Heart right ventricle (tissue), 16 donors: ENCODE measurements around the gene ETS1. TPM values are rescaled to one million over a fixed set of nuclear protein-coding genes. Genes with fewer than 3 reads are reported as not detected.

Experiments used
- ATAC-seq, 8 donors: fragments of 200-7000 bp; cut with Tn5 transposase; one replicate each; pipeline ENCODE4 v1.9.1; 2020; ENCODE audit warnings: mild to moderate bottlenecking in 8 of 8, moderate library complexity in 8 of 8, moderate number of reproducible peaks in 1 of 8
- DNase-seq, 2 donors: peaks; one replicate each; pipeline ENCODE4 v3.0.0-alpha.2; 2020
- H3K27ac ChIP-seq, 10 donors: fragments of 200-600 bp; sonication (generic) in 2 of 10; one replicate each; pipeline versions ENCODE4 v1.5.0 to v1.8.0; 2020 to 2022; ENCODE audit warnings: mild to moderate bottlenecking in 3 of 10
- H3K27me3 ChIP-seq, 7 donors: fragments of 200-600 bp; one replicate each; pipeline ENCODE4 v1.8.0; 2021 to 2022; ENCODE audit warnings: mild to moderate bottlenecking in 2 of 7
- H3K36me3 ChIP-seq, 9 donors: fragments of 200-600 bp; sonication (generic) in 1 of 9; one replicate each; pipeline versions ENCODE4 v1.5.0 to v1.8.0; 2020 to 2022; ENCODE audit warnings: mild to moderate bottlenecking in 2 of 9
- H3K4me1 ChIP-seq, 9 donors: fragments of 200-600 bp; sonication (generic) in 1 of 9; one replicate each; pipeline versions ENCODE4 v1.5.0 to v1.8.0; 2020 to 2022; ENCODE audit warnings: mild to moderate bottlenecking in 4 of 9
- H3K4me3 ChIP-seq, 10 donors: fragments of 200-600 bp; sonication (generic) in 2 of 10; one replicate each; pipeline versions ENCODE4 v1.5.0 to v1.8.0; 2020 to 2022; ENCODE audit warnings: mild to moderate bottlenecking in 7 of 10, moderate library complexity in 2 of 10
- H3K9me3 ChIP-seq, 11 donors: fragments of 200-600 bp in 10 of 11; sonication (generic) in 2 of 11; one replicate each; pipeline versions ENCODE4 v1.5.0 to v1.8.0; 2013 to 2022; ENCODE audit warnings: mild to moderate bottlenecking in 2 of 11, control low read depth in 1 of 11, moderate library complexity in 1 of 11
- CTCF ChIP-seq, 9 donors: fragments of 200-600 bp; sonication (generic) in 2 of 9; IDR thresholded peaks; one replicate each; pipeline versions ENCODE4 v1.5.0 to v1.8.0; 2021 to 2022; ENCODE audit warnings: antibody characterized with exemption in 9 of 9, mild to moderate bottlenecking in 5 of 9, moderate library complexity in 1 of 9
- WGBS, 2 donors: extraction: QIAGEN DNeasy Blood & Tissue Kit; methylation state at CpG; one replicate each; pipeline ENCODE4 v1.1.7; 2013; ENCODE audit warnings: inconsistent platforms in 1 of 2; 5-methylcytosine and 5-hydroxymethylcytosine counted together
- intact Hi-C, 10 donors: fragments of 100-400 bp; cut with DNase I; formaldehyde crosslinking; loops; one replicate each; pipeline versions ENCODE4 v1.11.1 to v1.14.2; 2022
- polyA plus RNA-seq, 2 donors: library from polyadenylated mRNA; stranded (reverse); fragments of 200-250 nt; gene quantifications; one replicate each; pipeline ENCODE4 v1.2.3, GENCODE V29; 2013
- total RNA-seq, 10 donors: library from RNA; stranded (reverse); fragmentation: NEBNext Ultra II Directional in 3 of 10; extraction: Animal tissue kit (Norgen Biotek cat#: 25700) in 3 of 10; gene quantifications; one replicate each; pipeline versions ENCODE4 v1.2.1 to v1.2.4, GENCODE V29; 2021 to 2023
- donor health status: Arrhythmogenic right ventricular cardiomyopathy.
- donor health status: ischemic (EF 13 %, LVEDD 7.1; RV severe dilation, severe dysfunction).
- donor health status: healthy with polysubstance abuse.
- donor health status: DM: no; HTN: yes; CAD: no.
- donor health status: DM: no; HTN: no; CAD: no.
- donor health status: ischemic (EF 25% LVEDD 6.9; RV normal size, moderate dysfunction).
- donor health status: ischemic (EF 25% LVEDD 5.7; RV mildly dilated, moderate dysfunction).
- donor health status: healthy.
- donor health status: DM: yes; HTN: yes; CAD: no.
- donor health status: Ischemic cardiomyopathy.
- donor health status: ischemic (EF 35%, LVEDD 5.7; RV mildly dilated, moderate dysfunction).
- donor health status: nonischemic (EF 11% LVEDD 7.7; RV severe dilation, severe dysfunction).
- donor health status: DM: yes; HTN: yes; CAD: no.
- donor health status: PGD.
- donor health status: ischemic (EF 29% LVEDD 5.4; RV normal size, mild dysfunction).
- donor health status: nonischemic (EF 23%, LVEDD 6.1; RV moderate dilation, normal function).

Gene ETS1
- total and polyA plus RNA-seq, 12 donors: 21.3 to 93.4 (median 50.7) TPM

DNA sequence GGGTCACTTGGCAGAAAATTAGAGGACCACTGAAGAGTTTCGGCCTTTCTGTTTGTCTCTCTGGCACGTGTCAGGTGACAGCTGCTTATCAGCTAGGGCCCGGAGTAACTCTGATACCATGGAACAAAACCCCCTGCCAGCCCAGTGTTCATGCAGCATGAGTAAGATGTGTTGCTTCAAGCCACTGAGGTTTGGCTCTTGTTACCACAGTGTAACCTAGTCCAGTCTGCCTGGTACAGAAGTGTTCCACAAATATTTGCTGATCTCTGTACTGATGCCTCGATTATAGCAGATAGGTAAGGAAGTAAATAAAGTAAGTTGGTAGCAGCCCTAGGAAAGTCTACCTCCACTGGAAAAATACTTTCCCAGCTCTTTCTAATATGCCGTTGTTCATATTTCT lies 20.5 kb upstream of the ETS1 start:
- no peak for DNase-seq
- H3K27ac ChIP-seq: no peak overlapping the region
- no peak overlapping the region for H3K4me3 ChIP-seq
- no peak for ATAC-seq
- H3K4me1 ChIP-seq: peaks cover 0 to 70% (median 53%) of the 10 kb centered on the region in 9 donors
- no peaks in the 10 kb centered on the region for H3K36me3 ChIP-seq
- no peak for TF ChIP-seq CTCF (IDR thresholded peaks at IDR 0.05)
- H3K27me3 ChIP-seq: no peaks in the 10 kb centered on the region
- intact Hi-C loops: no loop called here
- H3K9me3 ChIP-seq: no peaks in the 10 kb centered on the region
- WGBS, 2 donors: 51 to 62% methylated on average over 5 of the region's 5 CpGs

DNA sequence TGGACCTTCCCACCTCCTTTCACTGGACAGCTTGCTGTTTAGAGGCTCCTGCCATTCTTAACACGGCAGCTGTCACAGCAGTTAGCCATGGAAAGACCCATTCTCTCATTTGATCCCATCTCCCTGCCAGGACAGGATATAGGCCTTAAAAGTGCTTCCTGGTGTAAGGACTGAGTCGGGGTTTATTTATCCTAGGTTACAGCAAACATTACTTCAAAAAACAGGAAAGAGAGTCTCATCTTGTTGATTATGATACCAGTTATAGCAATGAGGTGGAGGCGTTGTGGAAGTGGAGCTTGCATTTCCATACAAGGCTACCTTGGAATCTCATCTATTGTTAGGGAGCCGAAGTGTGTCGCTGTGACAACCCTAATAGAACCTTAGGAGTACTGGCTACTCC lies 17.4 kb upstream of the ETS1 start:
- 66 to 71% methylated on average over 5 of the region's 5 CpGs for WGBS, 2 donors
- DNase-seq (no peak), ATAC-seq (peak in 7 of 8 donors; percentile 51 to 93 (median 77))
- intact Hi-C loops: no loop called here
- no peak overlapping the region for H3K4me3 ChIP-seq
- peaks cover 0 to 41% (median 26%) of the 10 kb centered on the region in 9 donors for H3K4me1 ChIP-seq
- no peaks in the 10 kb centered on the region for H3K9me3 ChIP-seq
- peak overlapping the region in 6 of 10 donors; percentile 24 to 75 (median 58) for H3K27ac ChIP-seq
- peak in 1 of 9 donors; percentile 10 for TF ChIP-seq CTCF (IDR thresholded peaks at IDR 0.05)
- H3K27me3 ChIP-seq: no peaks in the 10 kb centered on the region
- H3K36me3 ChIP-seq: no peaks in the 10 kb centered on the region

DNA sequence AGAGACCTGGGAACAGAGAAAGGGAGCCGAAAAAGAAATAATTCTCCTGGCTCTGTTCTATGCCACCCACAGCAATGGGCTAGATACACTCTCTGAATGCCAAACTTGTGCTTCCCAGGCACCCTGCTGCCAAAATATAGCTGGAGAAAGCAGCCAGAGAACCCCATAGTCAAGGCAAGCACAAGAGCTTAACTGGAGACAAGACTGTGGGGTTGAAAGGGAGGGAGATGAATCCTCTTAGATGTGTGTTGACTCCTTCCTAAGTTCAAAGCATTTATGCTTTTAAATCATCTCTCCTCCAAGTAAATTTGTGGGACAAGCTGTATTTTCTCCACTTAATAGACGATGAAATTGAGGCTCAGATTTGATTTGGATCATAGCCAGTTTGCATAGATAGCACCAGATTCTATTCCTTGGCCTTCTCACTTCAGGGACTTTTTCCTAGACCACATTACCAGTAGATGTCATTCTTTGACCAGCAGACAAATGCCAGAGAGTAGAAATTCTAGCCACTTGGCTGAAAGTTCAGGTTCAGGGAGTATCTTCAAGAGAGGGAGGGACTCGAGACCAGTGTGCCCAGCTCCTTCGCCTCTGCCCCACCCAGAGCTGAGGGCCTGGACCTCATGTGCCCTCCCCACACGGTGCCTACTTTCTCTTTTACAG lies 16.5 kb upstream of the ETS1 start:
- Histone ChIP-seq H3K27ac (peak overlapping the region in 7 of 10 donors; percentile 11 to 75 (median 56)), H3K4me3 (no peak overlapping the region), H3K27me3 (no peaks in the 10 kb centered on the region), H3K9me3 (no peaks in the 10 kb centered on the region), H3K4me1 (peaks cover 0 to 33% (median 18%) of the 10 kb centered on the region in 9 donors), H3K36me3 (no peaks in the 10 kb centered on the region)
- 63 to 69% methylated on average over 5 of the region's 5 CpGs for WGBS, 2 donors
- intact Hi-C loops: no loop called here
- no peak for DNase-seq
- peak in 5 of 9 donors; percentile 6 to 50 (median 31) for TF ChIP-seq CTCF (IDR thresholded peaks at IDR 0.05)
- ATAC-seq: peak in 6 of 8 donors; percentile 35 to 62 (median 42)

DNA sequence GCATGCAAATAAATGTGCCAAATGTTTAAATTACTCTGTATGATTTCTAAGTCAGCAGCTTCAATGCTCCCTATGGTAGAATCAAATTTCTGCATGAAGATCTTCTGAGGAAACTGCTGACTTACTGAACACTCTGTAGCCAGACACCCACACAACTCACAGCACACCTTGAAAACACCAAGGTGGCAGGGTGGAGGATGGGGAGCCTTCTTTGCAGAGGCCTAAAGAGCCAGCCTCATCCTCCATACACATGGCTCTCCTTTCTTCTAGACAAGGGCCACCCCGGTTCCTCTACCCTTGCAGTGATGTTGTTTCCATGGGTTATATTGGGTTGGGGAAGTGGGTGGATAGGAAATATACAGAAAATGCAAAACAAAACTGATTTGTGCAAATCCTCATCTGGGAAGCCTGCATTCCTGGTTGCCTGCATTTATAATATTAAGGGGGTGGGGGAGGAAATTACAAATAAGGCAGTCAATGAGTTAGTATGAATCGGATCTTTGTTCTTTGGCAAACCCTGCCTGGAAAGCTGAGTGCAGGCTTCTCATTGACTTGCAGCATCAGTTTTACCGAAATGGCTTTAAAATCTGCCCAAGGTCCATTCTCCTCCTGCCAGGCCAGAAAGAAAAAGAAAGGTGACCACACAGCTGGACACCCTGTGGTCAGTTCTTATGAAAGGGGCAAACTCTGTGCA lies 15.8 kb upstream of the ETS1 start:
- intact Hi-C loops: no loop called here
- no peaks in the 10 kb centered on the region for H3K36me3 ChIP-seq
- H3K4me3 ChIP-seq: no peak overlapping the region
- peaks cover 0 to 27% (median 13%) of the 10 kb centered on the region in 9 donors for H3K4me1 ChIP-seq
- peak overlapping the region in 4 of 10 donors; percentile 2 to 75 (median 62) for H3K27ac ChIP-seq
- H3K27me3 ChIP-seq: no peaks in the 10 kb centered on the region
- H3K9me3 ChIP-seq: no peaks in the 10 kb centered on the region
- no peak for TF ChIP-seq CTCF (IDR thresholded peaks at IDR 0.05)
- ATAC-seq: peak in 1 of 8 donors; percentile 14
- 58 to 66% methylated on average over 3 of the region's 3 CpGs for WGBS, 2 donors
- no peak for DNase-seq
